ENCODE results near the gene CACYBP. TPM values are rescaled to one million over a fixed set of nuclear protein-coding genes. Genes with fewer than 3 reads are reported as not detected.

CACYBP gene
- total and polyA plus RNA-seq, 2 of the 8 experiments (the other 6 are each of a cell fraction or from before 2014, with no cell fraction given) = 28.3 to 247 TPM

DNA sequence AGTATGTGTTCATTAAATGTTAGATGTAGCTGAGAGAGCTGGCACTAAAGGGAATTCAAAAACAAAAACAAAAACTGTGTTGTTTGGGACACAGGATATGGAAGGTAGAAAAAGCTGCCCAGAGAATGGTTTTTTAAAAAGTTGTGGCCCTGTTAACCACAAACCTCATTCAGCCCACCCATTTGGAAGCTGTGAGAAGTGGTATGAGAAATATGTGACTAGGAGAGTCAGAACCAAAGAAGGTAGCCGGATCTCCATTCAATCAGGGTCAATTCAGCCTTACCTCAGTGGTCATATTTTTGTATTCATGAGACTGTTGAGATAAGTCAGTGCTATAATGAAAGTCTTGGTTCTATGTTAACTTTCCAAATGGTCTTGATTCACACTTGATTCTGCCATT lies 29.8 kb upstream of the CACYBP start (continued):
- no peak for TF ChIP-seq EZH2 (IDR thresholded peaks at IDR 0.05; ENCODE audit: low read depth, low read length, severe bottlenecking)
- no peak for TF ChIP-seq YY1 (IDR thresholded peaks at IDR 0.05; ENCODE audit: low read depth, low read length)
- no peak for TF ChIP-seq PHF8 (conservative IDR thresholded peaks at IDR 0.05; ENCODE audit: low read depth, low read length)
